B cell (primary cell): ENCODE data around the gene STK24. TPM values are rescaled to one million over a fixed set of nuclear protein-coding genes. Genes with fewer than 3 reads are reported as not detected.

Experiments used
- ATAC-seq: fragments of 200-7000 bp; cut with Tn5 transposase; one replicate; pipeline ENCODE4 v1.10.0; 2021; ENCODE audit warnings: low read depth, mild to moderate bottlenecking, moderate number of reproducible peaks, moderate library complexity
- CTCF ChIA-PET: fragments of 350-600 bp; sonication (Branson Sonifier 250); formaldehyde crosslinking; loops from one replicate; lab custom pipeline; 2021; ENCODE audit warnings: antibody characterized with exemption, inconsistent platforms; lab: Charles Lee
- POLR2A ChIA-PET: fragments of 350-600 bp; sonication (Branson Sonifier 250); formaldehyde crosslinking; loops from one replicate; lab custom pipeline; 2021; ENCODE audit warnings: antibody characterized with exemption; lab: Charles Lee
- DNase-seq: peaks from one replicate; pipeline ENCODE4 v3.0.0; 2013
- H2AFZ ChIP-seq: 2 replicates; pipeline ENCODE4 v1.6.1; 2012; ENCODE audit warnings: mild to moderate bottlenecking, low read depth, low read length; ENCODE audit not compliant: insufficient read depth, poor library complexity, severe bottlenecking
- H3K27ac ChIP-seq, 2 donors: 1 replicate in 1 of 2; 2 replicates in 1 of 2; pipeline ENCODE4 v1.5.1; 2012 to 2013; ENCODE audit warnings: low read length in 2 of 2, mild to moderate bottlenecking in 2 of 2, moderate library complexity in 1 of 2
- H3K27me3 ChIP-seq, 4 experiments: fragments of 200-600 bp in 1 of 4; sonication (generic) in 1 of 4; replicated peaks in 1 of 4; 1 replicate in 2 of 4; 2 replicates in 2 of 4; pipeline versions ENCODE4 v1.6.1 to v1.7.0; 2013 to 2016; ENCODE audit warnings: low read length in 3 of 4, mild to moderate bottlenecking in 2 of 4, mixed read lengths in 1 of 4, moderate library complexity in 1 of 4; ENCODE audit not compliant: insufficient read depth in 4 of 4, control insufficient read depth in 3 of 4; ENCODE audit errors: control extremely low read depth in 1 of 4
- H3K36me3 ChIP-seq, 2 experiments: replicated peaks in 1 of 2; 1 replicate in 1 of 2; 2 replicates in 1 of 2; pipeline versions ENCODE4 v1.6.1 to v1.7.1; 2013; ENCODE audit warnings: low read length in 1 of 2; ENCODE audit not compliant: insufficient read depth in 2 of 2, control insufficient read depth in 1 of 2; ENCODE audit errors: control extremely low read depth in 1 of 2, extremely low read depth in 1 of 2
- H3K4me1 ChIP-seq, 2 donors: fragments of 200-600 bp in 1 of 2; sonication (generic) in 1 of 2; 1 replicate in 1 of 2; 2 replicates in 1 of 2; pipeline versions ENCODE4 v1.5.1 to v1.6.1; 2013 to 2017; ENCODE audit warnings: low read length in 2 of 2; ENCODE audit not compliant: control insufficient read depth in 2 of 2, insufficient read depth in 2 of 2
- H3K4me2 ChIP-seq: replicated peaks from 2 replicates; pipeline ENCODE3; 2012; ENCODE audit warnings: mild to moderate bottlenecking, low read depth, low read length; ENCODE audit not compliant: poor library complexity, severe bottlenecking
- H3K4me3 ChIP-seq, 5 experiments: fragments of 200-600 bp in 1 of 5; sonication (generic) in 1 of 5; 1 replicate in 3 of 5; 2 replicates in 2 of 5; pipeline versions ENCODE4 v1.5.1 to v1.7.0; 2011 to 2016; ENCODE audit warnings: low read length in 4 of 5, mild to moderate bottlenecking in 4 of 5, low read depth in 2 of 5, control low read depth in 1 of 5, moderate library complexity in 1 of 5; ENCODE audit not compliant: insufficient read depth in 1 of 5; ENCODE audit errors: control extremely low read depth in 1 of 5, extremely low read depth in 1 of 5
- H3K79me2 ChIP-seq: fragments of 200-600 bp; sonication (generic); one replicate; pipeline ENCODE4 v1.6.0; 2016; ENCODE audit warnings: low read length; ENCODE audit not compliant: control insufficient read depth, insufficient read depth
- H3K9ac ChIP-seq: fragments of 200-600 bp; sonication (generic); 2 replicates; pipeline ENCODE4 v1.6.1; 2017; ENCODE audit warnings: mild to moderate bottlenecking, low read length, moderate library complexity
- H3K9me3 ChIP-seq, 3 donors: one replicate each; pipeline versions ENCODE4 v1.6.1 to v1.7.1; 2013; ENCODE audit warnings: low read length in 2 of 3; ENCODE audit not compliant: control insufficient read depth in 2 of 3, insufficient read depth in 1 of 3; ENCODE audit errors: control extremely low read depth in 1 of 3
- H4K20me1 ChIP-seq: 2 replicates; pipeline ENCODE4 v1.6.0; 2012; ENCODE audit warnings: mild to moderate bottlenecking, low read length; ENCODE audit not compliant: insufficient read depth, control insufficient read depth, poor library complexity, severe bottlenecking
- H3K27ac Mint-ChIP-seq: one replicate; pipeline ENCODE4 v1.8.0; 2021; ENCODE audit warnings: mixed read lengths
- H3K27me3 Mint-ChIP-seq: one replicate; pipeline ENCODE4 v1.8.0; 2021; ENCODE audit warnings: mixed read lengths
- H3K4me1 Mint-ChIP-seq: one replicate; pipeline ENCODE4 v1.8.0; 2021; ENCODE audit warnings: mixed read lengths
- H3K4me3 Mint-ChIP-seq: one replicate; pipeline ENCODE4 v1.8.0; 2021; ENCODE audit warnings: mixed read lengths
- H3K9me3 Mint-ChIP-seq: one replicate; pipeline ENCODE4 v1.8.0; 2022; ENCODE audit warnings: mixed read lengths; ENCODE audit not compliant: insufficient read depth
- EZH2 ChIP-seq: IDR thresholded peaks from 2 replicates; pipeline ENCODE4 v1.6.1; 2012; ENCODE audit warnings: borderline replicate concordance, low read depth, mild to moderate bottlenecking, moderate library complexity, low read length; ENCODE audit not compliant: insufficient read depth, poor library complexity, severe bottlenecking
- WGBS: methylation state at CpG from one replicate; pipeline ENCODE4 v1.1.5; 2013; ENCODE audit warnings: missing lambda C conversion rate; ENCODE audit not compliant: insufficient coverage; 5-methylcytosine and 5-hydroxymethylcytosine counted together
- intact Hi-C: fragments of 100-400 bp; cut with micrococcal nuclease; formaldehyde crosslinking; loops from one replicate; pipeline ENCODE4 v1.10.0; 2022
- polyA plus RNA-seq: library from polyadenylated mRNA; depleted of rRNA; stranded (reverse); fragments of >200 nt; gene quantifications from 2 replicates; pipeline ENCODE4 v1.2.3, GENCODE V29; 2012
- total RNA-seq, 2 donors: library from RNA; stranded (reverse); fragments of 120-200 nt in 1 of 2; gene quantifications; 1 replicate in 1 of 2; 2 replicates in 1 of 2; pipeline versions ENCODE4 v1.2.3 to v1.2.4, GENCODE V29; 2013 to 2022
- TF ChIP-seq, protein P1 (sequence below): fragments of 200-600 bp; IDR thresholded peaks from one replicate; pipeline ENCODE4 v1.8.0; 2022; ENCODE audit warnings: antibody characterized with exemption, mild to moderate bottlenecking

Gene STK24
- total and polyA plus RNA-seq, 2 donors (not counting 1 experiment from before 2014, with no cell fraction given): 47.2 to 117 TPM

DNA sequence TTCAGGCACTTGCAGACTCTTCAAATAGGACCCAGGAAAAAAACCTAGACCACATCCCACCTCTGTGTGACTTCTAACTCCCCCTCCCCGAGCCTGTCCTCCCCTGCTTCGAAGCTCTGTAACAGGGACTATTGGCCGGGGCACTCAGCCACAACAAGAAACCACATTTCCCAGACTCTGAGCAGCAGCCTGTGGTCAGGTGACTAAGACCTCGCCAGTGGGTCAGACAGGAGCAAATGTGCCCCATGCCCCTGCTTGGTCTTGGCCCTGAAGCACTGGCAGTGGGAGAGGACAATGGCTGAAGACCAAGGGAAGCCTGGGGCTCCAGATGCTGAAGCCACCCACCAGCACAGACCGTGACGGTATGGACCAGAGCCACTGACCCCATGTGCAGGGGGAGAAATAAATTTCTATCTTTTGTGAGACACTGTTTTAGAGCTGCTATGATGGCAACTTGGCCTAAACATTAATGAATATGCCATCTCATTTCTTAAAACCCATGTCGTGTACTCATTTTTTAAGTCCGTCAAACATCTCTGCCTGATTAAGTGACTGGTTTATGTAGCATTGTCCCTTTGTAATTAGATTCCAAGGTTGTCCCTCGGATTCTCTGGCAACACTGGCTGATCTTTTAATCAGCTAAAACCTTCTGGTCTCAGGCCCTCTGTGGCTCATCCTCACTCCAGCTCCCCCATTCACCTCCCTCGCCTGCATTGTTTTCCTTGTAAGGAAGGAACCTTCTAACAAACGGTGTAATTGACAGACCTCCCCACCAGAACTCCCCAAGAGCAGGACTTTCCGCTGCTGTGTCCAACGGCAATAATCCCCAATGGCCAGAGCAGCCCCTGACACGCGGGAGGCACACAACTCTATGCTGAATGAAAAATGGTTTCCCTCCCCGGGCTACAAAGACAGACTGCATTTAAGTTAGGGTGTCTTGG lies 98.4 kb downstream of the STK24 start:
- no peak overlapping the region for H3K27ac ChIP-seq
- peaks cover 88% of the 10 kb centered on the region for H3K79me2 ChIP-seq

More for the DNA sequence above, 98.4 kb downstream of the STK24 start:
- Histone ChIP-seq H2AFZ (no peak overlapping the region), H3K4me3 (no peak overlapping the region), H3K36me3 (peaks cover 0 to 31% of the 10 kb centered on the region in 2 experiments), H3K27me3 (no peaks in the 10 kb centered on the region), H4K20me1 (peaks cover 94% of the 10 kb centered on the region), H3K9me3 (peaks cover 0 to 4% (median 0%) of the 10 kb centered on the region in 3 donors), H3K4me2 (peak overlapping the region; percentile 36), H3K4me1 (peaks cover 38 to 48% of the 10 kb centered on the region in 2 donors), H3K9ac (no peak overlapping the region)
- 64% methylated on average over 16 of the region's 16 CpGs for WGBS
- Mint-ChIP-seq H3K9me3 (no peaks in the 10 kb centered on the region), H3K27me3 (no peaks in the 10 kb centered on the region), H3K27ac (peak overlapping the region; percentile 76), H3K4me3 (peak overlapping the region; percentile 42), H3K4me1 (peaks cover 57% of the 10 kb centered on the region)
- TF ChIP-seq EZH2: no peak
- TF ChIP-seq, protein P1, sequence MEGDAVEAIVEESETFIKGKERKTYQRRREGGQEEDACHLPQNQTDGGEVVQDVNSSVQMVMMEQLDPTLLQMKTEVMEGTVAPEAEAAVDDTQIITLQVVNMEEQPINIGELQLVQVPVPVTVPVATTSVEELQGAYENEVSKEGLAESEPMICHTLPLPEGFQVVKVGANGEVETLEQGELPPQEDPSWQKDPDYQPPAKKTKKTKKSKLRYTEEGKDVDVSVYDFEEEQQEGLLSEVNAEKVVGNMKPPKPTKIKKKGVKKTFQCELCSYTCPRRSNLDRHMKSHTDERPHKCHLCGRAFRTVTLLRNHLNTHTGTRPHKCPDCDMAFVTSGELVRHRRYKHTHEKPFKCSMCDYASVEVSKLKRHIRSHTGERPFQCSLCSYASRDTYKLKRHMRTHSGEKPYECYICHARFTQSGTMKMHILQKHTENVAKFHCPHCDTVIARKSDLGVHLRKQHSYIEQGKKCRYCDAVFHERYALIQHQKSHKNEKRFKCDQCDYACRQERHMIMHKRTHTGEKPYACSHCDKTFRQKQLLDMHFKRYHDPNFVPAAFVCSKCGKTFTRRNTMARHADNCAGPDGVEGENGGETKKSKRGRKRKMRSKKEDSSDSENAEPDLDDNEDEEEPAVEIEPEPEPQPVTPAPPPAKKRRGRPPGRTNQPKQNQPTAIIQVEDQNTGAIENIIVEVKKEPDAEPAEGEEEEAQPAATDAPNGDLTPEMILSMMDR: no peak
- intact Hi-C loops: no loop called here
- CTCF ChIA-PET: interaction anchor here (1.7 kb wide), 1 partner anchor 175 kb away, joined by 3 read pairs; no protein-coding TSS in a partner anchor
- no peak for DNase-seq
- POLR2A ChIA-PET: interaction anchor here (0.6 kb wide), 1 partner anchor 91 kb away, joined by 7 read pairs; no protein-coding TSS in a partner anchor
- peak; percentile 13 for ATAC-seq
